MM.1S (cell line): ENCODE data around the gene LBH.

ENCODE experiments used
- DNase-seq: peaks from one replicate; pipeline ENCODE4 v3.0.0-alpha.2; 2015
- H2AFZ ChIP-seq: fragments of 300-600 bp; sonication (generic); 2 replicates; pipeline ENCODE4 v1.6.0; 2016; ENCODE audit warnings: antibody characterized with exemption, low read length
- H3F3A ChIP-seq: fragments of 300-600 bp; sonication (generic); 2 replicates; pipeline ENCODE4 v1.6.1; 2016; ENCODE audit warnings: mild to moderate bottlenecking, antibody characterized with exemption, low read length, moderate library complexity, mixed read lengths; ENCODE audit not compliant: insufficient read depth
- H3K27ac ChIP-seq: fragments of 300-600 bp; sonication (generic); 2 replicates; pipeline ENCODE4 v1.5.1; 2016; ENCODE audit warnings: mild to moderate bottlenecking, low read length
- H3K27me3 ChIP-seq: fragments of 300-600 bp; sonication (generic); replicated peaks from 2 replicates; pipeline ENCODE4 v1.6.0; 2016; ENCODE audit warnings: low read length; ENCODE audit not compliant: insufficient read depth
- H3K36me3 ChIP-seq: fragments of 300-600 bp; sonication (generic); replicated peaks from 2 replicates; pipeline ENCODE4 v1.6.1; 2016; ENCODE audit warnings: mild to moderate bottlenecking, low read length, mixed read lengths; ENCODE audit not compliant: insufficient read depth
- H3K4me1 ChIP-seq: fragments of 300-600 bp; sonication (generic); 2 replicates; pipeline ENCODE4 v1.6.1; 2016; ENCODE audit warnings: low read length, mixed read lengths
- H3K4me2 ChIP-seq: fragments of 300-600 bp; sonication (generic); 2 replicates; pipeline ENCODE4 v1.6.0; 2016; ENCODE audit warnings: low read depth, low read length
- H3K4me3 ChIP-seq: fragments of 300-600 bp; sonication (generic); 2 replicates; pipeline ENCODE4 v1.5.1; 2016; ENCODE audit warnings: low read length, mixed read lengths
- H3K79me2 ChIP-seq: fragments of 300-600 bp; sonication (generic); 2 replicates; pipeline ENCODE4 v1.6.1; 2016; ENCODE audit warnings: mixed run types, low read length, mixed read lengths
- H3K9ac ChIP-seq: fragments of 300-600 bp; sonication (generic); 2 replicates; pipeline ENCODE4 v1.6.1; 2016; ENCODE audit warnings: low read length, mixed read lengths
- H3K9me2 ChIP-seq: fragments of 300-600 bp; sonication (generic); replicated peaks from 2 replicates; pipeline ENCODE4 v1.6.1; 2016; ENCODE audit warnings: mild to moderate bottlenecking, low read length, mixed read lengths; ENCODE audit not compliant: insufficient read depth
- H3K9me3 ChIP-seq: fragments of 300-600 bp; sonication (generic); replicated peaks from 2 replicates; pipeline ENCODE4 v1.6.1; 2016; ENCODE audit warnings: mild to moderate bottlenecking, low read length, mixed read lengths; ENCODE audit not compliant: insufficient read depth
- H4K20me1 ChIP-seq: fragments of 300-600 bp; sonication (generic); 2 replicates; pipeline ENCODE4 v1.6.1; 2016; ENCODE audit warnings: mild to moderate bottlenecking, low read length, moderate library complexity, mixed read lengths; ENCODE audit not compliant: insufficient read depth
- CTCF ChIP-seq: fragments of 300-600 bp; sonication (generic); IDR thresholded peaks from 2 replicates; pipeline ENCODE4 v1.5.1; 2016; ENCODE audit warnings: antibody characterized with exemption, low read length, mixed read lengths
- EZH2 ChIP-seq: fragments of 300-600 bp; sonication (generic); optimal IDR thresholded peaks from 2 replicates; pipeline ENCODE3; 2017; ENCODE audit warnings: low read depth, mild to moderate bottlenecking, antibody characterized with exemption, low read length, mixed read lengths
- EZH2phosphoT487 ChIP-seq: fragments of 300-600 bp; sonication (generic); IDR thresholded peaks from 2 replicates; pipeline ENCODE4 v1.6.1; 2018; ENCODE audit warnings: antibody characterized with exemption, low read length

Gene LBH

GRCh38 chr2:30195016-30195415, 36.3 kb upstream of the LBH start:
- no peak overlapping the region for H2AFZ ChIP-seq
- H3K4me2 ChIP-seq = no peak overlapping the region
- H3F3A ChIP-seq = no peaks in the 10 kb centered on the region
- no peak overlapping the region for H3K4me3 ChIP-seq
- no peaks in the 10 kb centered on the region for H3K36me3 ChIP-seq
- H3K9me2 ChIP-seq = no peaks in the 10 kb centered on the region
- TF ChIP-seq EZH2 (no peak), EZH2phosphoT487 (no peak), CTCF (no peak)
- DNase-seq = no peak
- no peak overlapping the region for H3K9ac ChIP-seq
- no peaks in the 10 kb centered on the region for H3K27me3 ChIP-seq
- H3K4me1 ChIP-seq = no peaks in the 10 kb centered on the region
- no peak overlapping the region for H3K27ac ChIP-seq
- no peaks in the 10 kb centered on the region for H4K20me1 ChIP-seq
- H3K79me2 ChIP-seq = no peaks in the 10 kb centered on the region
- no peaks in the 10 kb centered on the region for H3K9me3 ChIP-seq

DNA sequence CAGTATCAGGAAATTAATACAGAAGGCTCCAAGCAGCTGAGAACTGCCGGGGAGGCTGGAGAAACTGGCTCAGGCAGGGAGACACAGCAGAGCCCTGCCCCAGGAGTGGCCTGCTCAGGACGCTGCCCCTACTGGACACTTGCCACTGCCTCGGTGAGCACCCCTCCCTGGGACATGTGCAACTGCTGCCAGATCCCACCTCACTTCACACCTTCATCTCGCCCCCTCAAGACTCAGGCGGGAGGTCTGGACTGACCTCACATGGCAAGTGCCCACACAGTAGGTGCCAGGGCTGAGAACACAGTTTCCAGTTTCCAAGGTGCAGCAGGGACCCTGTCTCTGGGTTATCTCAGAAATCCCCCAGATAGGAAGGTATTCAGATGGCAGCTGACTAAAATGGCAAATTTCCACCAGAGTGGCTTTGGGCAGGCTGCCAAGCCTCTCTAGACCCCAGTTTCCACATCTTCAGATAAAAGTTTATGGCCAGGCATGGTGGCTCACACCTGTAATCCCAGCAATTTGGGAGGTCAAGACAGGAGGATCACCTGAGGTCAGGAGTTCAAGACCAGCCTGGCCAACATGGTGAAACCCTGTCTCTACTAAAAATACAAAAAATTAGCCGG, 33.7 kb upstream of the LBH start:
- H3K27ac ChIP-seq = no peak overlapping the region
- no peak overlapping the region for H3K9ac ChIP-seq
- no peaks in the 10 kb centered on the region for H3K4me1 ChIP-seq
- no peak overlapping the region for H3K4me2 ChIP-seq
- H2AFZ ChIP-seq = no peak overlapping the region
- H4K20me1 ChIP-seq = no peaks in the 10 kb centered on the region
- no peaks in the 10 kb centered on the region for H3K27me3 ChIP-seq
- no peaks in the 10 kb centered on the region for H3K9me3 ChIP-seq
- DNase-seq = no peak
- TF ChIP-seq CTCF = no peak
- TF ChIP-seq EZH2phosphoT487 = no peak
- TF ChIP-seq EZH2 = no peak
- no peaks in the 10 kb centered on the region for H3F3A ChIP-seq
- H3K79me2 ChIP-seq = no peaks in the 10 kb centered on the region
- no peaks in the 10 kb centered on the region for H3K9me2 ChIP-seq
- no peak overlapping the region for H3K4me3 ChIP-seq
- no peaks in the 10 kb centered on the region for H3K36me3 ChIP-seq

- H3K27ac ChIP-seq = no peak overlapping the region
- H3K36me3 ChIP-seq = no peaks in the 10 kb centered on the region
- H3K9me2 ChIP-seq = no peaks in the 10 kb centered on the region
- H3F3A ChIP-seq = no peaks in the 10 kb centered on the region
- H3K4me2 ChIP-seq = no peak overlapping the region
- no peaks in the 10 kb centered on the region for H3K27me3 ChIP-seq
- TF ChIP-seq CTCF (no peak), EZH2phosphoT487 (no peak)
- no peaks in the 10 kb centered on the region for H3K9me3 ChIP-seq
- no peak for DNase-seq
- no peaks in the 10 kb centered on the region for H3K4me1 ChIP-seq
- H3K9ac ChIP-seq = no peak overlapping the region
- no peak overlapping the region for H2AFZ ChIP-seq
- no peaks in the 10 kb centered on the region for H3K79me2 ChIP-seq
- no peaks in the 10 kb centered on the region for H4K20me1 ChIP-seq
- H3K4me3 ChIP-seq = no peak overlapping the region
Observed at GRCh38 chr2:30201990-30202389, 29.3 kb upstream of the LBH start.
